DMS 273 treated with DMSO at 0.1 percent for 48 hours (cell line): ENCODE data around the gene NPAS2.

Source experiments
- DNase-seq: peaks from one replicate; lab custom pipeline; 2025; lab: John Stamatoyannopoulos, UW

NPAS2 gene, protein sequence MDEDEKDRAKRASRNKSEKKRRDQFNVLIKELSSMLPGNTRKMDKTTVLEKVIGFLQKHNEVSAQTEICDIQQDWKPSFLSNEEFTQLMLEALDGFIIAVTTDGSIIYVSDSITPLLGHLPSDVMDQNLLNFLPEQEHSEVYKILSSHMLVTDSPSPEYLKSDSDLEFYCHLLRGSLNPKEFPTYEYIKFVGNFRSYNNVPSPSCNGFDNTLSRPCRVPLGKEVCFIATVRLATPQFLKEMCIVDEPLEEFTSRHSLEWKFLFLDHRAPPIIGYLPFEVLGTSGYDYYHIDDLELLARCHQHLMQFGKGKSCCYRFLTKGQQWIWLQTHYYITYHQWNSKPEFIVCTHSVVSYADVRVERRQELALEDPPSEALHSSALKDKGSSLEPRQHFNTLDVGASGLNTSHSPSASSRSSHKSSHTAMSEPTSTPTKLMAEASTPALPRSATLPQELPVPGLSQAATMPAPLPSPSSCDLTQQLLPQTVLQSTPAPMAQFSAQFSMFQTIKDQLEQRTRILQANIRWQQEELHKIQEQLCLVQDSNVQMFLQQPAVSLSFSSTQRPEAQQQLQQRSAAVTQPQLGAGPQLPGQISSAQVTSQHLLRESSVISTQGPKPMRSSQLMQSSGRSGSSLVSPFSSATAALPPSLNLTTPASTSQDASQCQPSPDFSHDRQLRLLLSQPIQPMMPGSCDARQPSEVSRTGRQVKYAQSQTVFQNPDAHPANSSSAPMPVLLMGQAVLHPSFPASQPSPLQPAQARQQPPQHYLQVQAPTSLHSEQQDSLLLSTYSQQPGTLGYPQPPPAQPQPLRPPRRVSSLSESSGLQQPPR

DNA sequence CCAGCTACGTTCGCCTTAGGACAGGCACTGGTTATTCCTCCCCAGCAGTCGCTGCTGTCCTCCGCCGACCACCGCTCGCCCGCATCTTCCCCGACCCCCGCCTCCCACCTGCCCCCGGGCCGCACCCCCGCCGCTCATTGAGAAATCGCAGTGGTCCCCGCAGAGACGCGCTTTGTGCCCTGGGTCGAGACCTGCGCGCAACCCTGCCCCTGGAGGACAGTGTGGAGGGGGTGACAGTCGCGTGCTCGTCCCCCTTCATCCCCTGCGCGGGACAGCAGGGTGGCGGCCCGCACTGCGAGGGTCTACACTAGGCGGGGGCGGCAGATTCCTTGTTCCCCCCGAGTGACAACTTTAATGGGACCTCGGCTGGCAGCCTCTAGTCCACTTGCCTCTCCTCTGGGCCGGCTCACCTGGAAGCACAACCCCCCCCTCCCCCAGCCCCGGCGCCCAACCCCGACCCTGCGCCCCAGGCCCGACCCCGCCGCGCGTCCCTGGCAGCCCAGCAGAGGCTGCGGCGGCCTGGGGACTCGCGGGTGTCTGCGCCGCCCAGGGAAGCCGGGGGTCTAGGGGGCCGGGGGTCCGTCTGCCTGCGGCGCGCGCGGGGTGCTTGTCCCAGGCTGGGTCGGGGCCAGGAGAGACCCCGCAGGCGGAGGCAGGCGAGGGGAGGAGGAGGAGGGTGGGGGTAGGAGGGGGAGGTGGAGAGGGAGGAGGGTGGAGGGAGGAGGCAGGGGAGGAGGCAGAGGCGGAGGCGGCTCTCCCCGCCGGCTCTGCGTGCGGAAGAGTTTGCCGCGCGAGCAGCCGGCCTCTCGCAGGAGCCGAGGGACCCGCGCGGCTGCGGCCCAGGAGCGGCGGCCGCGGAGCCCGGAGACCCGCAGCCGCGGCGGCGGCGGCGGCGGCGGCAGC is at the start of gene NPAS2:
TSS of gene NPAS2 (plus strand) at position 770 of the 903 bp plus-strand sequence. CDS start 84,616 bp downstream, outside the sequence.
- DNase-seq, result no peak

DNA sequence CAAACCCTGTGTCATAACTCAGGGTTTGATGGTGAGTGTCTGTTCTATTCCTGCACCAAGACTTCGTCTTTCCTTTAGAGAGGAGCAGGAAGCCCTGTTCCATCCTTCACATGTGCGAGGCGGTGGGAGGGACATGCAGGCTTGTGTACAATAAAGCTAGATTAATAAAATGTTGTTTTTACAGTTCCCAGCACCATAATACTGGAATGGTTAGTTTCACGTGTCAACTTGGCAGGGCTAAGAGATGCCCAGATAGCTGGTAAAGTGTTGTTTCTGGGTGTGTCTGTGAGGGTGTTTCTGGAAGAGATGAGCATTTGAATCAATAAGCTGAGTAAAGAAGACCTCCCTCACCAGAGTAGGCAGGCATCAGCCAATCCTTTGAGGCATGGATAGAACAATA is 48.8 kb upstream of the NPAS2 start:
- DNase-seq, result no peak

DNA sequence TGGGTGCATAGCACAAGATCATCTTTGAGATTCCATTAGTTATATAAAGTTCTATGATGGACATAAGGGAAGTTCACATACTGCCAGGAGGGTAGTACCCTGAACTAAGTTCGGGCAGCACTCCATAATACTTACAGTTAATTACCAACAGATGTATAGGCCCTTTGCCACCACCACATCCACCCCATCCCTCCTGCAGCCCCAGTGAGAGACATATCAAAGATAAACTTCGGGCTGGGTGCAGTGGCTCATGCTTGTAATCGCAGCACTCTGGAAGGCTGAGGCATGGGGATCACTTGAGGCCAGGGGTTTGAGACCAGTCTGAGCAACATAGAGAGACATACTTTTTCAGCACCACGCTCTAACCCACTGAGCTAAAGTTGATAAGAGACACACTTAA is 46.4 kb upstream of the NPAS2 start:
- no peak for DNase-seq

DNA sequence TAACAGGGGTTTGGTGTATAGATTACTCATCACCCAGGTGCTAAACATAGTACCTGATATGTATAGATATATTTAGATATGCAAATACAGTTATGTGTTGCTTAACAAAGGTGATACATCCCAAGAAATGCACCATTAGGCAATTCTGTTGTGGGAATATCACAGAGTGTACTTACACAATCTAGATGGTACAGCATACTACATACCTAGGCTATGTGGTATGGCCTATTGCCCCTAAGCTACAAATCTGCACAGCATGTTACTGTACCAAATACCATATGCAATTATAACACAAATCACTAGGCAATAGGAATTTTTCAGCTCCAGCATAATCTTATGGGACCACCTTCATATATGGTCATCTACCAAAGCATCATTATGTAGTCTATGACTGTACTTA is 43.5 kb upstream of the NPAS2 start:
- no peak for DNase-seq

DNA sequence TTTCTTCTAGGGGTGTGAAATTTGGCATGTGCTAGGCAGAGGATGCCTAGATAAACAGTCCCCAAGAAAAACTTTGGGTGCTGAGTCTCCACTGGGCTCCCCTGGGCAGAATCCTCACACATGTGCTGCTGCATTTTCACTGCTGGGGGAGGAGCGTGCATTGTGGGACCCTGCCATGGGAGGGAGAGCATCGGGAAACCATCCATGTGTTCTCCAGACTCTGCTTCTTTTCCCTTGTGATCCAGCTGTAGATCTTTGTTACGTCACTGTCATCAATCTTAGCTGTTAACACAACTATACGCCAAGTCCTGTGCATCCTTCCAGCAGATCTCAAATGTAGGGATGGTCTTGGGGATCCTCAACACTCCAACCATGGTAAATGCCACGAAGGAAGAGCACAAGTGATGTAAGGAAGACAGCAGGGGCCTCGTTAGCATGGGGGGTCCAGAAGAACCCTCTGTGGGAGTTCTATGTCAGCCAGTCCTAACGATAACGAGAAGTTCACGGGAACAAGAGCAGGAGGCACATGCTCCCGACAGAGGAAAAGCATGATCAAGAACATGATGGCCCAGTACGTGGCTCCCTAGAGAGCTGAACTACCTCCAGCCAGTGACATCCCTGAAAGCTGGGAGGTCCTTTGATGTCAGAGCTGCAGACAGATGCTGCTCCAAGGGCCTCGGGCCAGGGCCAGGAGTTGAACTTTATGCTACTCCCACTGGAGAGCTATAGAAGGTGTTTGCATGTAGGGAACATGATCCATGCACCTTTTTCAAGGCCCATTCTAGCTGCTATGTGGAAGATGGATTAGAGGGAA is 41.1 kb upstream of the NPAS2 start:
- DNase-seq, result no peak

DNA sequence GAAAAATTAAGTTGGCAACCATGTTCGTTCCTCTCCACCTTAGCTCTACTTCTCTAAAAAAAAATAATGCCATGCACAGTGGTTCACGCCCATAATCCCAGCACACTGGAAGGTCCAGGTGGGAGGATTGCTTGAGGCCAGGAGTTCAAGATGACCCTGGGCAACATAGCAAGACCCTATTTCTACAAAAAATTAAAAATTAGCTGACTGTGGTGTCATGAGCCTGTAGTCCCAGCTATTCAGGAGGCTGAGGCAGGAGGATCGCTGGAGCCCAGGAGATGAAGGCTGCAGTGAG is 40.1 kb upstream of the NPAS2 start:
- no peak for DNase-seq

DNA sequence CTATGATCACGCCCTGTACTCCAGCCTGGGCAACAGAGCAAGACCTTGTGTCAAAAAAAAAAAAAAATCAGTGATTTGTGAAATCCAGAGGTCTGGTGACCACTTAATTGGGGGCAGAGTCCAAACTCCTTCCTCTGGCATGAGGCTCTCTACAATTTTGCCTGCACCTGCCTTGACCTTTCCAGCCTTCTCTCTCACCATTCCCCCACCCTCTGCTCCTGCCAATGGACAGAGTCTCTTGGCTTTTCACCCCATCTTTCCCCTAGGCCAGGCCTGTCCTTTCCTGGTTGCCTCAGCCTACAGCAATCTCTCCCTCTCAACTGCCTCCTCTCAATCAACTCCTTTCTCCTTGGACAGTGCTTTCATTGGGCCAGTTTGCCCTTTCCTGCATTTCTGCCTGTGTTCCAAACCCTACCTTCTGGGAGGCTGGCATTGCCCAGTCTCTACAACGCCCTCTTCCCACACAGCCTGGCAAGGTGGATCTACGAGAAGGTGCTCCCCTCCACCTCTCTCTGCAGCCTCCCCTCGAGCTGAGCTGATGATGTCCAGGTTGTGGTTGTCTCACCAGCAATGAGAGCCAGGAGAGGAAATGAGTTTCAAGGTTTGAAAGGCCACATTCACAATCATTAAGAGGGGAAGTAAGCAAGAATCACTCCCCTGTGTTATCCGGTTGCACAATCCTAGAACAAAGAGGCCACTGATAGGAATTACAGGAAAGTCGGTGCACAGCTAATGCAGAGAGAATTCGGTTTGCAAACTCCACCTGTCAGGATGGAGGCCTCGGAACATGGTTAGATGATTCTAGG is 39.5 kb upstream of the NPAS2 start:
- no peak for DNase-seq

DNA sequence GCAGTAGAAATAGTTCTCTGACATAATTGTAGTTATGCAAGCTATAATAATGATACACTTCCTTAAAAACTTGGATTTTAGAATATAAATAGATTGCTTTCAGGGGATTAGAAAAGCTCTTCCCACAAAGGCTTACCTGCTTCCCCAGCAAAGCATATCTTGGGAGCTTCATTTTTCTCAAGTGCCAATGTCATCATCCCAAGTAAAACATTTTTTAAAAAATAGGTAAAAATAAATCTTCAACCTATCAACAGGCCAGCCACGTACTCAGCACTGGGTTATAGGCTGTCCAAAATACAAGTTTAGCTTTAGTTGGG is 39.0 kb upstream of the NPAS2 start:
- DNase-seq, result no peak

DNA sequence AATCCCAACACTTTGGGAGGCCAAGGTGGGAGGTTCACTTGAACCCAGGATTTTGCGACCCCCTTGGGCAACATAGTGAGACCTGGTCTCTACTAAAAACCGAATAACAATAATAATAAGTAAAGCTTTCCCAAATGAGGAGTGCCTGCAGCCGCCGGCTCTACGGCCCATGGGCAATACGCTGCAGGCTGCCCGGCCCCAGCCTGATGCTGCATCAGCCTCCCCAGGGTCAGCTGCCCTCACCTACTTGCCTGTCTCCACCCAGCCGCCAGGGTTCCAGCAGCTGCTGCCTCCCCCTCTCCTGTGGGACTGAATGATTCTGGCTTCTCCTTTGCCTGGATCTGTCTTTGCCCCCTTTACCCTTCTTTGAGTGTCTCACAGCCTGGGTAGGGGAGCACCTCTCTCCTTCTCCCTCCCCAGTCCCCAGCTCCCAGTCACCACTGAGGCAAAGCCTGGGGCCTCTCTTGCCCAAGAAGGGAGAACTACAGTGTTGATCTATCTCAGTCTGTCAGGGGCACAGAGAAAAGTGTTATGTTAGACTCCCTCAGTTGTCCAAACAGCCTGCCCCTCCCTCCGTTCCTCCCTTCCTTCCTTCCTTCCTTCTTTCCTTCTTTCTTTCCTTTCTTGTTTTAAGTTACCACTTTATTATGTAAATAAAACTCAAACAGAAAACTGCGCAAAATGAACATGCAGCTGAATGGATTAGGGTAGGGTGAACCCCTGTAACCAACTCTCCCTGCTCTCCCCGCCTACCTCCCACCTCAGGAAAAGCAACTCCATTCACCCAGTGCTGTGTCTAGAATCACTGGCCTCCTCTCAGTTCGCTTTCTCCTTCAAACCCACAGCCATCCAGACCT is 38.2 kb upstream of the NPAS2 start:
- no peak for DNase-seq

DNA sequence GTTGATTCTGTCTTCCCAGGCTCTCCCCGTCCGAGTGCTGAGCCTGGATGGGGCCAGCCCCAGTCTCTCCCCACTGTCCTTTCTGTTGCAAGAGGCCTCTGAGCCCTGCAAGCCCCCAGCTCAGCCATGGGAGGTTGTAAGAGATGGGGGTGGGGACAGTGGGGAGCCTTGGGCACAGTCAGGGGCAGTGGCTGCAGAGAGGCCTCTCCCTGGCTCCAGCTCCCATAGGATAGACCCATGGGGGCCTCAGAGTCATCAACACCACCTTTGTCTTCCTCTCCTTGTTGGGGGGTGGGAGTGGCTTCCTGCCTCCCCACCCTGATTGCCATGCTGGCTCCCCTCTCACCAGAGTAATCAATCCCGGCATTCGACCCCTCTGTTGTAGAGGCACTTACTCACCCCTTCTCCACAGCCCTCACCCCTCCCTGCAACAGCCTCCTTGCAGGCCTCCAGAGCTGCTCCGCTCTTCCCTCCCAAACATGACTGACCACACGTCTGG is 37.5 kb upstream of the NPAS2 start:
- no peak for DNase-seq

DNA sequence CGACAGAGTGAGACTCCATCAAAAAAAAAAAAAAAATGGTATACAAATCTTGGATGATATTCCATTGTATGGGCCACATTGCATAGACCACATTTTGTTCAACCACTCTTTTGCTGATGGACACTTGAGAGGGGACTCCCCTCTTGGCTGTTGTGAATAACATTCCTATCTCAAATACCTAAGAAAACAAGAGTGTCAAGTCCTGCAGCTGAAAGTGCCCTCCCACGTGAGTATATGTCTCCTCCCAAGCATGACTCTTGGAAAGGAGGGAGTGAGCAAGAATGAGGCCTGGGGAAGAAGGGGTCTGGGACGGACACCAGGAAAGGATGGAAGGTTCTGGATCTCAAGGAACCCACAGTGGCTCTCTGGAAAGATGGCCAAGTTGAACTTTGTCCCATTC is 36.0 kb upstream of the NPAS2 start:
- no peak for DNase-seq

DNA sequence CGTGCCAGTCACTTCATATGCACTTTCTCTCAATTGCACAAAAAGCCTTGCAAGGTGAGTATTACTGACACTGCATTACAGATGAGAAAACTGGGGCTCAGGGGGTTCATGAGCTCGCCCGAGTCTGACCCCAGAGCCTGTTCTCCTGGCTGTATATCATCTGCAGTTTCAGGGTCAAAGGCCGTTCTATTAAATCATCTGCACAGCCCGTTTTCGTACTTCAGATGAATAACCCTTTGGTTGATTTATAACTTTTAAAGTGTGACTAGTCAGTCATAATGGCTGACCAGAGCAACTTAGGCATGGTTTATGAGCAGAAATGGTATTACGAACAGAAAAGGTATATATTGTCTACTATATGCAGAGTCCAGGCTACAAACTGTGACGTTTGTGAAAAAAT is 35.3 kb upstream of the NPAS2 start:
- DNase-seq, result no peak

DNA sequence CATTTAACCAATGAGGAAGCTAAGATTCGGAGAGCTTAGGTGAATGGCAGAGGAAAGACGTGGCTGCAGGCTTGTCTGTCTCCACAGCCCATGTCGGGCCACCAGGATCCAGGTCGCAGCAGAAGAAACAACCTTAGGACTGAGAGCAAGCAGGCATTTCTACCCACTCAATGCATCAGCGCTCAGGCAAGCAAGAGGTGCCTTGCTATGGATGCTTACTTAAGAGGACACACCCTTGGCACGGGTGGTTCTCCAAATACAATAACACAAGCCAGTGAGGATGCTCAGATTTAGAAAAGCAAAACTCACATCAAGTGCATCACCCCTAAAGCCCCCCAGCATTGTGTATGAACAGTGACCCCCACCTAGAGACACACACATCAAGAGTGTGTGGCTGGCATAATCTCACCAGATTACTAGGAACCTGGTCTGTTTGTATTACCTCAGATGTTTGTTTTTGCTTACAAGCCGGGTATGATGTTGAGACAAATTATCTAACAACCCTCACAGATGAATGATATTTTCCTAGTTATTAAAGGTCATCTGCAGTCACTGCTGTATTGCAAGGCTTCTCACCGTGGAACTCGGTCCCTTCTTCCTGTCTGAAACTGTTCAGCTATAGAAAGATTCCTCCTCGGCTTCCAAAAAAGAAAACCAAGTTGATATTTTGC is 34.2 kb upstream of the NPAS2 start:
- no peak for DNase-seq

DNA sequence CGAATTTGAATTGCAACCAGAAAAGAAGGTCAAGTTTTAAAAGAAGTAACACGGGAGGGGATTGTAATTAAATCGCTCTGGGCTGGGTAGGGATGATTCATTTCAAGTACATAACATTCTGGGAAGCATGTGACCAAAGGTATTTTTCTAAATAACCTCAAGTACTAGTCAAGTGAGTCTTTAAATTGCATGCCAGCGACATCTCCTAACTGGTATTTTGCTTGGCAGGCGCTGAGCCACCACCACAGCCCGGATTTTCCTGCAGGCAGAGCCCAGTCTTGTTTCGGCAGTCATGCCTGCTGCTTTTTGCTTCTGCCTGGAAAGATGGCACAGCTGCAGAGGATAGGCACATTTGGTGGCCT is 33.7 kb upstream of the NPAS2 start:
- DNase-seq, result no peak

DNA sequence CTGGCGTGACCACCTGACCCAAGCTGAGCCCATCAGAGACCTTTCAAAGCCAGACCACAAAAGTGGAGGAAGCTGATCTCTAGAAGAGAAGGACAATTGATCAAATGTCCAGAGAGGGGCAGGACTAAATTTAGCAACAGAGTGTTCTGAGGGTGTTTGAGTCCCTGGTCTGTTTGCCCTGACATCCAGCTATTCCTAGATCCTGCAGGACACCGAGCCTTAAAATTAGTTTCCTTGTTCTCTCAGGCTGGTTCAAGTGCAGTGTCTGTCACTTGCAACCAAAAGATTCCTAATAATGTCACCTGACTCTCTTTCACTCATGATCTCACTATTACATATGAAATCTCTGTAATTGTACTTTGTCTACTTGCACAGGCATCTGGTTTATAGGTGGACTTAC is 33.0 kb upstream of the NPAS2 start:
- DNase-seq, result no peak

DNA sequence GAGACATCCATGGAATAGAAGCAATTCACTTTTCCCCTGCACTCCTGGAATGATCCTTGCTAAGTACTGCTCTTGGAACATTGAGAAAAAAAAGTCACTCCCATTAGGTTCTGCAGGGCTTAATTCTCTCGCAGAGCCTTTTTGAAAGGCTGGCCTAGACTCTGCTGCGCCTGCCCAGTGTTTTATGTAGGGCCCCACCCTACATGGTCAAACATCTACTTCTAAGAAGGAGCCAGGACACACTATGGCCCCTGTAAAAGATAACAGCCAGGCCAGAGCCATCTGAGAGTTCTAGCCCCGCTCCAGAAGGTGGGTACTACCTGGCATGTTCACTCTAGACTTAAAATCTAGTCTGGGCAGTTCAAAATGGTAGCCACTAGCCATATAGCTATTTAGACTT is 30.6 kb upstream of the NPAS2 start:
- DNase-seq, result no peak

DNA sequence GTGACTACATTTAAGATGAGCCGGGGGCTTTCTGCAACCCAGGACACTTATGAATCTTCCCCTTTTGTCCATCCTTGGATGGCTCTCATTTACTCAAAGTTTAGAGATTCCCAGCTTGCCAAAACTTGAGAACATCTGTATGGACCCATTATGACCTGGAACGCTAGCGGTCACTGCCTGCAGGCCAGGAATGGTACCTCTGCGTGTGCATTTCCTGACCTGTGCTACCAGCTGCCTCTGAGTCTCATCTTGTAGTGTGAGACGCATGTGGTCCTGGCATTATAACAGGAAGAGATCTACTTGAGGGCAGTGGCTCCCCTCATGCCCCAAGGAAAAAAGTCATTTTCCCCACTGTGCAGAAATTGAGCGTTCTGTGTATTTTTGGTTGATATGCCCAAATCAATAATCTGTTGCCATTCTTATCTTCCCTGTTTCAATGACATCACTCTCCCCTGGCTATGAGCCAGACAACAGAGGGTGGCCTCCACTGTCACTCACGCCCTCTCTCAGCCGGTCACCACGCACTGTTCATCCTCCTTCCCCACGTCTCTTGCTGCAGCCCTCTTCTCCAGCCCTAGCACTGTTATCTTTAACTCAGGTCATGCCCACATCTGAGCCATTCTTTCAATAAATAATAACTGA is 28.5 kb upstream of the NPAS2 start:
- no peak for DNase-seq

DNA sequence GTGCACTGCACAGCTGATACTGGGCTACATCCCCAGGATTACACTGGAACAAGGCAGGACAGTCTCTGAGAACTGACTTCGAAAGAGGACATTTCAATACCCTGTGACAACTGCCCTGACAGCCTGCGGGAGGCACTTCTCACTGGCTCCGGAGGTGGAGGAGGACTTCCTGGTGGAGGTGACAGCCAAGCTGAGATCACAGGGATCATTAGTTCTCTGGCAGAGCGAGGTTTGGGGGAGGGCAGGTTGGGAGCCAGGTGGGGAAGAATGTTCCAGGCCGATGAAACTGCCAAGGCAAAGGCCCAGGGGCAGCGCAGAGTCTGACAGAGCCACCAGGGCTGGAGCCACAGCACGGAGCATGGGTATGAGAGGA is 28.0 kb upstream of the NPAS2 start:
- DNase-seq, result no peak

DNA sequence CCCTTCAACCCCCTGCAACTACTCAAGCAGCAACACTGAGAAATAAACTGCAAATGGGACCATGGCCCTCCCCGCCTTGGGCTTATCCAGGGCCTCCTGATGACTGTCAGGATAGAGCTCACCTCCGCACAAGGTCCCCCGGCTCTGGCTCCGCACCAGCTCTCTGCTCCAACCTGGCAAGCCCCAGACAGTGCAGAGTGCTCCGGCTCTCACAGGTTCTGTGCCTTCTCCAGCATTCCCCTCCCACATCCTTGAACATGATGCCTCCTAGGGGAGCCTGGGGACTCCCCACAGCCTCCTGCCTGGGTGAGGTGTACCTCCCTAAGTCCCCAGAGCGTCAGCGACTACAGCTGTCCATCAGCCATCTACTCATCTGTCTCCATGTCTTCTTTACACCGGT is 26.7 kb upstream of the NPAS2 start:
- DNase-seq, result no peak
